ENCODE results near the gene ZBTB26.

DNA sequence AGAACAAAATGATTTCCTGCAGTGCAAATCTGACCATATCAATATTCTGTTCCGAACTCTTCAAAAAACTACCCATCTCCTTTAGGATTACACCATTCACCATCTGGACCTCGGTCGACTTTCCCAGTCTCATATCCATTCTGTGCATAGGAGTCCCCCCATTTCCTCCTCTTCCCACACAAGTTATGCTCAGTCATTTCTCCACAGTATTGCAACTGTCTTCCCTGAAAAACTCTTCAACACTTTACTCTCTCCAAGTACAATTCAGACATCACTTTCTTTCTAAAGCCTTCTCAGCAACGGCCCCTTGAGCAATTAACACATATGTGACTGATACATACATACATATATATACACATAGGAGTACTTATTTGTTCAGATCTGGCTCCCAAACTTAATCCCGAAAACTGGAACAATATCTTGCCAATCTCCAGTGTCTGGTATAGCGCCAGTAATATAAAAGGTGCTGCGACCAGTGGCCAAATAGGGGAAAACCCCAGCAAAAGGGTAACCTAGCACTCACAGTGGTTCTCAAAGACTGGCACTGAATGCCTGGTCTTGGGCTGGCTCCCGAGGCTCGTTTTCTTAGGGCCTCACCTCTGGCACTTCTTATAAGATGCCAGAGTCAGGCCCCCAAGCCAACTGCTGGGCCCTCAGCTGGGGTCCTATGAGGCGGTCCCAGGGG, 629 bp downstream of the ZBTB26 start:
- TF ChIP-seq CTCF (IDR thresholded peaks at IDR 0.05) (no peak), EZH2 (IDR thresholded peaks at IDR 0.05; ENCODE audit: borderline replicate concordance, insufficient read depth, low read depth, low read length, poor library complexity, severe bottlenecking) (no peak)
